A204.1 (cell line): Measurements from ENCODE around the gene FAM222A.

Source experiments
- FAIRE-seq: peaks from 2 replicates; lab custom pipeline; 2012; peaks lifted over from hg19 to GRCh38; lab: Jason Lieb, UNC

Gene FAM222A

GRCh38 chr12:109725321-109726105 is 11.9 kb downstream of the FAM222A start:
- FAIRE-seq, result no peak

DNA sequence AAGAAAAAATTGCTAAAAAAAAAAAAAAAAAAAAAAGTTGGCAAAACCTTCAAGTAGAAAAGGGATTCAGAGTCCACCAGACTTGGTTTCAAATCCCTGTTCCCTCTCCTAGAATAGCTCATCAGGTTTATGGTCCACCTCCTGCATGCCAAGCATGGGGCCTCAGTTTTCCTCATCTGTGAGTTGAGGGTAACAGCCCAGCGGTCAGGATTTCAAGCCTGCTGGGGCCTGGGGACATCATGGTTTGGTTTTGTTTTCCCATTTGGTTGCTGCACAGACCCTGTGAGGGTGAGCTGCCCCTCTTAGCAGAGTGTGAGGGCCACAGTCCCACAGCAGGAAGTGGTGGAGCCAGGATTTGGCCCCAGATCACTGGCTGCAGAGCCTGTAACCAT is 12.5 kb downstream of the FAM222A start:
- no peak for FAIRE-seq

- FAIRE-seq, result no peak
Measured at GRCh38 chr12:109726511-109727038, 12.9 kb downstream of the FAM222A start.

- FAIRE-seq, result no peak
Measured at GRCh38 chr12:109727039-109727723, 13.6 kb downstream of the FAM222A start.

- no peak for FAIRE-seq
Measured at GRCh38 chr12:109727746-109728726, 14.4 kb downstream of the FAM222A start.

- FAIRE-seq, result no peak
Measured at GRCh38 chr12:109728921-109729320, 15.3 kb downstream of the FAM222A start.

GRCh38 chr12:109729371-109729781 is 15.8 kb downstream of the FAM222A start:
- no peak for FAIRE-seq

DNA sequence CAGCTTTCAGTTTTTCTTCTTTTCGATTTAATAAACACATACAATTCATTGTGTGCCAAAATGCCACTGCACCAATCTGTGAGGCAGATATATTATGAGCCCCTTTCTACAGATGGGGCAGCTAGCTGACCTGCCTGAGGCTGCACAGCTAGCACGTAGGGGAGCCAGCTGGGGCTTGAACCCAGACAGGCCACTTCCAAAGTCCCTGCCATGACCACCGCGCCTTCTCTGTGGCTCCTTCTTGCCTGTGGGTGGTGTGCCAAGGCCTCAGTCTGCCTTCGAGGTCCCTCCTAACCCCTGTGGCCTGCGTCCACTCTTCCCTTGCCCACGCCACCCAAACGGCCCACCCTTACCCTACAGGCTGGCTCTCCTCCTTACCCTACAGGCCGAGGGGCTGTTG is 16.2 kb downstream of the FAM222A start:
- FAIRE-seq, result no peak

- no peak for FAIRE-seq
Measured at GRCh38 chr12:109730306-109731145, 16.9 kb downstream of the FAM222A start.

GRCh38 chr12:109731231-109731731 is 17.7 kb downstream of the FAM222A start:
- no peak for FAIRE-seq

DNA sequence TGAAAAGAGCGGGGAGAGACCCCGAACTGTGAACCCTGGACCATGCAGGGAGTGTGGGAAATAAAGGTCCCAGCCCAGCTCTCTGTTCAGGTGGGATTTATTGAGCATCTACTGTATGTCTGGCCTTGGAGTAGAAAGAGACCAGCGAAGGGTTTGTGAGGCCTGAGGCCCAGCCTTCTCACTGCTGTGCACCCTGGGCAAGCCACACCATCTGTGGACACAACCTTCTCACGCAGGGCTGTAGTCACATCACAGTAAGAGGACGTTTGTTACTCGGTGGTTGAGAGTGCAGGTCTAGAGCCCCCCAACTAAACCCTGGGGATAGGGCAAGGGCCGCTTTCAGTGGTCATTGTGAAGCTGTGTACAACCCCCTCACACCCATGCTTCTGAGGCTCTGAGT is 18.2 kb downstream of the FAM222A start:
- FAIRE-seq, result no peak

DNA sequence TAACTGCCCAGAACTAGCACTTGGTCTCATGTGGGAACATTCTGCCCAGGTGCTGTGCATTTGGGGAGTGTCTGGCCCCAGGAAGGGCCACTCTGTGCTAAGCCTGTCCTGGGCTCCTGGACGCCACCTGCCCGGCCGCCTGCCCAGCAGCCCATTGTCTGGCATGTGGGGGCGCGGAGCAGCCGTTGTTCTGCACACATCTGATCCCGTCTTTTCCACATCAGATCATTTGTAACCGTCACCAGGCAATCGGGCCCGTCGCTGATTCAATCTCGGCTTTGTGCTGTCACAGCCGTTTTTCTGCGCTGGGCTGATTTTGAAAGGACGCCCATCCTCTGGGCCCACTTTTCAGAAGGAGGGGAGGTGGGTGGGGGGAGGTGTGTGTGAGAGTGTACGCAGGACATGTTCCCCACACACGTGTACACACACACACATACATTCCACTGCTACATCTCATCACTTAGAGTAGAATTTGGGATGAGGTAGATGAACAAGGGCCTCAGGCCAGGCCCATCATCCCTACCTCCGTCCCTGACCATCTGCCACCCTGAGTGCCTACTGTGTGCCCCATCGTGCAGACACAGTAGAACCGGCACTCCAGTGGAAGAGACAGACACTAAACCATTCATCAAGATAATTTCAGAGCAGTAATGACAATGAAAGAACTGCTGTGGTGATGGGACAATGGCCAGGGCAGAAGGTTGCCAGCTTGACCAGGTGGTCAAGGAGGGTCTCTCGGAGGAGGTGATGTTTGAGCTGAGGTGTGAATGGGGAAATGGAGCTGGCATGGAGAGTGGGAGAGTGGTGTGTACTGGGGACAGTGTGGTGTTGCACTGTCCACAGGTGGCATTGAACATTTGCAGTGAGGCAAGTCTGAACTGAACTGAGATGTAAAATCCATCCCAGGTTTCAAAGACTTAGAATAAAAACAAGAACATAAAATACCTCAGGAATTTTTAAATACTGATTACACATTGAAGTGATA is 19.0 kb downstream of the FAM222A start:
- no peak for FAIRE-seq

DNA sequence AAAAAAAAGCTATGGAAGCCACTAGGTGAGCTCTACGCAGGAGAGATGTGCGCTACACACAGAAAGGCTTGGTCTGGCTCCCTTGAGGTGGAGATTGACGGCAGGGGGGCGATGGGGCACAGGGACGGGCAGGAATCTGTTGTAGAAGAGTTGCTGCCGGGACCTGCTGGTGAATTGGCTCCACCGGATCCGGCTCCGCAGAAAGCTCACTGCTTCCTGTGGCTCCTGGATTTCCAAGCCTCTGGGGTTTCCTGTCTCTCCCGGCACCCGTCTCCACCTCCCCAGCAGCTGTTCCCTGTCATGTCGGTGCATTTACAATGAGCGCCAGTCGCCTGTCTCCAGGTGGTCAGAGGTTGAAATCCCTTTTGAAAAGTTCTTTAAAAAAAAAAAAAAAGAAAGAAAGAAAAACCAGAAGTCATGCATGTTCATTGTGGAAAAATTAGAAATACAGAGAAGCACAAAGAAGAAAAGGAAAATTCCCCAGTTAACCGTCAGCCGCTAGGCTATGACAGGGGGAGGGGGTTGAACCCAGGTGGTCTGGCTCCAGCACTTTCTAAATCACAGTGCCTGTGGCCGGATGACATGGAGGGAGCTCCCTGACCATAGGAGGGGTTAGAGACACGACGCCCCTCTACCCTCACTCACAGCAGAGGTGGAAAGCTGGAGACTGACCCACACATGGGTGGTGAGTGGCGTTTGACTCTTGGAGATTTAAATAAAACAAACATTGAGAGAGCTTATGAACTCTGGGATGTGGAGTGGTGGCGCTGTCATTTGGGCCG is 20.8 kb downstream of the FAM222A start:
- no peak for FAIRE-seq

DNA sequence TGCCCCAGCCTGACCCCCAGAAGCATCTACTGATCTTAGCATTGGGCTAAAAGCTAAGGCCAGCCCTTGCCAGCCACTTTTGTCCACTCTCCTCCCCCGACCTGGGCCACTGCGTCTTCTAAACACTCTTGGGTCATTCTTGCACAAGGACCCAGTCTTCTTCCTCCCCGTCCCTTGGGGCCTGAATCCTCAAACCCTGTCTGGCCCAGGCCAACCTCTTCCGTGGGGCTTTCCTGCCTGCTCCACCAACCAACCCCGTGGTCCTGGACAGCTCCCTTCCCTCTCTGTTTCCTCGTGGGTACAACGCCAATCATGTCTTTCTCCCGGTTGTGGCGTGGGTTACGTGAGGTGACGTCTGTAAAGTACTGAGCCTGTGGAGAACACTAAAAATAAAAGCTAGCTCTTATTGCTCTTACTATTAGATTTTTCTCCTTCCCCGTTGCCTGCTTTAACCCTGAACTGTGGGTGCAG is 21.5 kb downstream of the FAM222A start:
- no peak for FAIRE-seq

- no peak for FAIRE-seq
Measured at GRCh38 chr12:109735825-109736551, 22.4 kb downstream of the FAM222A start.

GRCh38 chr12:109736552-109737108 is 23.0 kb downstream of the FAM222A start:
- no peak for FAIRE-seq

GRCh38 chr12:109737126-109737525 is 23.5 kb downstream of the FAM222A start:
- FAIRE-seq, result no peak

- FAIRE-seq, result no peak
Measured at GRCh38 chr12:109737631-109738030, 24.0 kb downstream of the FAM222A start.
